GM18526 (cell line): ENCODE data around the gene PANX2.

ENCODE experiments used
- POLR2A ChIP-seq: IDR thresholded peaks from 3 replicates; pipeline ENCODE4 v1.6.1; 2011; ENCODE audit not compliant: insufficient read length; ENCODE audit errors: extremely low read depth

Gene PANX2

GRCh38 chr22:50186181-50186714, 15.7 kb downstream of the PANX2 start:
- no peak for TF ChIP-seq POLR2A

GRCh38 chr22:50186761-50187523, 16.4 kb downstream of the PANX2 start:
- TF ChIP-seq POLR2A: no peak

- TF ChIP-seq POLR2A: no peak
Measured at GRCh38 chr22:50188356-50188755, 17.8 kb downstream of the PANX2 start.

- TF ChIP-seq POLR2A: no peak
Measured at GRCh38 chr22:50189184-50189848, 18.8 kb downstream of the PANX2 start.

GRCh38 chr22:50189849-50190181, 19.3 kb downstream of the PANX2 start:
- TF ChIP-seq POLR2A: no peak

- TF ChIP-seq POLR2A: peak; percentile 88
Measured at GRCh38 chr22:50190182-50190940, 19.8 kb downstream of the PANX2 start.

- peak; percentile 39 for TF ChIP-seq POLR2A
Measured at GRCh38 chr22:50190941-50191741, 20.6 kb downstream of the PANX2 start.

- peak; percentile 8 for TF ChIP-seq POLR2A
Measured at GRCh38 chr22:50192436-50193204, 22.1 kb downstream of the PANX2 start.

- no peak for TF ChIP-seq POLR2A
Measured at GRCh38 chr22:50193621-50194020, 23.1 kb downstream of the PANX2 start.

- TF ChIP-seq POLR2A: no peak
Measured at GRCh38 chr22:50194037-50194805, 23.7 kb downstream of the PANX2 start.

- no peak for TF ChIP-seq POLR2A
Measured at GRCh38 chr22:50196256-50196655, 25.7 kb downstream of the PANX2 start.

- TF ChIP-seq POLR2A: no peak
Measured at GRCh38 chr22:50197000-50197800, 26.7 kb downstream of the PANX2 start.

GRCh38 chr22:50197856-50198623, 27.5 kb downstream of the PANX2 start:
- TF ChIP-seq POLR2A: no peak
